DMS53 (cell line): ENCODE results near the gene SHPK.

Experiments used
- DNase-seq: peaks from one replicate; lab custom pipeline; 2025; lab: John Stamatoyannopoulos, UW

The SHPK gene

DNA sequence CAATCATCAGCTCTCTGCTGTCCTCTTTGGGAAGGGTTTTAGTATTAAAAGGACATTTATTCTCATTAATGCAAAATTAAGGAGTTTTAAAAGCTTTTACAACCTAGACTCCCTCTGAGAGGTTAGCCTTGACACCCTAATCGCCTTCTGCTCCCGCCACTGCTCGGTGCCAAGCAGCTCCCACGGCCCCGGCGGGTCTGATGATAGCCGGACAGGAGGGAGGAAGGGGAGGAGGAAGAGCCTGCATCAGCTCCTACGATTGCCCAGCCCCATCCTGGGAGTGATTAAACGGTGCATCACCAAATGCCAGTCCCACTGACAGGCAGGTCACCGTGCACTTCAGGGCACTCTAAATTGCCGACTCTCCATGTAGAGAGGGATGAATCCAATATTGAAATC is 8.3 kb downstream of the SHPK start:
- DNase-seq, result no peak

- no peak for DNase-seq
Measured at GRCh38 chr17:3626831-3627768, 8.9 kb downstream of the SHPK start.

DNA sequence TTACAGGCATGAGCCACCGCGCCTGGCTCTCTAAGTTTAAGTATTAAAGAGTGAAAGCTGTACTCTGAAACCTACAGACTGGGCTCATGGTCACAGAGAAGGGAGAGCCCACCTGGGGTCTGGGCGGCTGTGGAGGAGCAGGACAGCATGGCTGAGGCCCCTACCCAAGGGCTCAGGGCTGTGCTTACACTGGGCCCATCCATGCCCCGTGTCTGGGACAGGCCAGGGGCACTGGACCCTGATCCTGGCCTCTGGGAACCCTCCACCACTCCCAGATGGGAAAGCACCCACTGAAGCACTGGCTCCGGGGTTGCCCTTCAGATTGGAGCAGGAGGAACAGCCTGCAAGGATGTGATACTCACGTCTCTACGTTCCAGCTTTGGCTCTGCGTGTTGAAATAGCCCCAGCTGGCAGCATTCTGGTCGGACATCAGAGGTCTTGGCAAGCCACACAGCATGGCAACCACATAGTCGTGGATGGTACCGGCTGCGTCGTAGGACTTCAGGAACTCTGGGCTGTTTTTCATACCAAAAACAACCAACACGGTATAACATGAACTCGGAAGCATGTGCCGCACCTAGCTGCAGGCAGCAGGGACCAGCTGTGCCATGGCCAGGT is 13.0 kb downstream of the SHPK start:
- DNase-seq, result no peak

GRCh38 chr17:3621146-3621720 is 14.8 kb downstream of the SHPK start:
- no peak for DNase-seq

DNA sequence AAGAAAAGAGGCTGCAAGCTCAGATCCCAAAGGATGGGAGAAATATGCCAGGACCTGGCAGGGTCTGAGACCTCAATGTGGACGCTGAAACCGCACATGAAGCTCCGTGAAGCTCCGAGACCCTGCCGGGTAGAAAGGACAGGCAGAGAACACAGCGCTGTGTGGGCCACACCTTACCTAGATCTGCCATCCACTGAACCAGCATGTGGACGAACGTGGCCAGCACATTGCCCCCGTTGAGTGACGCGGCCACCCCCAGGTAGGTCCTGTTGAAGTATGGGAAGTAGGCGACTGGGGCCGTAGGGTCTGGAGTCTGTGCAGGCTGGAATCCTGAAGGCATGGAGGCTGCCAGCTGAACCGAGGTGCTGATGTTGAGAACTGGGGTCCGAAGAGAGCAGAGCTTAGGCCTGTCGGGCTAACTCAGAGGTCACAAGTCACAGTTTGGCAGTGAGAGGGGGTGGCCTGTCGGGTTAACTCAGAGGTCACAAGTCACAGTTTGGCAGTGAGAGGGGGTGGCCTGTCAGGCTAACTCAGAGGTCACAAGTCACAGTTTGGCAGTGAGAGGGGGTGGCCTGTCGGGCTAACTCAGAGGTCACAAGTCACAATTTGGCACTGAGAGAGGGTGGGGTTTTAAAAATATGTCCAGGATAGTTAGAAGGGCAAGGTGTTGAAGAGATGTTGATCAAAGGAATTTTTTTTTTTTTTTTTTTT is 20.7 kb downstream of the SHPK start:
- DNase-seq, result no peak

DNA sequence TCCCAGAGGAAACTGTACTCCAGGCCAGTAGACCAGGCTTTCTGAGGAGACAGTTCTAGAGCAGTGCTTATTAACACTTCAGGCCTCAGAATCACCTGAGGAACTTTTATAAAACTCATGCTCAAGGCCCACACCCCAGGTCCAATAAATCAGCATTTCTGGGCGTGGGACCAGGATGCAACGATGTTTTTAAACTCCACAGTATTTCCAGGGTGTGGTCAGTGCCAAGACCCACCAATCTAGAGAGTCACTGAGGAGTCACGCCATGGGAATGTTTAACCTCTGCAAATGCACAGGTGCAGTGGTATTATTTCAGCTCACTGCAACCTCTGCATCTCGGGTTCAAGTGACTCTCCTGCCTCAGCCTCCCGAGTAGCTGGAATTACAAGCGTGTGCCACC is 22.9 kb downstream of the SHPK start:
- DNase-seq, result no peak

GRCh38 chr17:3610523-3610922 is 25.5 kb downstream of the SHPK start:
- no peak for DNase-seq

DNA sequence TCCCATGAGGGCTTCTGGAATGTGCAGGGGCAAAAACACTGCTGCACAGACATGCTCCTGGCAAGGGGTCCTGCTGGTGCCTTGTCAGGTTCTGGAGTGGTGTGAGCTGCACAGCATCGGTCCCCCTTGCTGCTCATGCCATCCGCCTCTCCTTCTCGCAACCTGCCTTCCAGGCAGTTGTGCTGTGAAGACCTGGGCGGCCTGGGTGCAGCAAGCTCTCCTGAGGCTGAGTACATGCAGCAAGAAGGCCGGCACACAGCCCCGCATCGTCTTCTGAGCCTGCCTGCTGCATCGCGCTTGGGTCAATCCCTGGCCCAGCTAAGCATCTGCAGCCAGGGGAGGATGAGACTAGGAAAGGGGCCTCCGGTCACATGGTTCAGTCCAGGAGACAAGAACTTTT is 26.4 kb downstream of the SHPK start:
- no peak for DNase-seq

GRCh38 chr17:3603870-3604259 is 32.2 kb downstream of the SHPK start:
- no peak for DNase-seq

DNA sequence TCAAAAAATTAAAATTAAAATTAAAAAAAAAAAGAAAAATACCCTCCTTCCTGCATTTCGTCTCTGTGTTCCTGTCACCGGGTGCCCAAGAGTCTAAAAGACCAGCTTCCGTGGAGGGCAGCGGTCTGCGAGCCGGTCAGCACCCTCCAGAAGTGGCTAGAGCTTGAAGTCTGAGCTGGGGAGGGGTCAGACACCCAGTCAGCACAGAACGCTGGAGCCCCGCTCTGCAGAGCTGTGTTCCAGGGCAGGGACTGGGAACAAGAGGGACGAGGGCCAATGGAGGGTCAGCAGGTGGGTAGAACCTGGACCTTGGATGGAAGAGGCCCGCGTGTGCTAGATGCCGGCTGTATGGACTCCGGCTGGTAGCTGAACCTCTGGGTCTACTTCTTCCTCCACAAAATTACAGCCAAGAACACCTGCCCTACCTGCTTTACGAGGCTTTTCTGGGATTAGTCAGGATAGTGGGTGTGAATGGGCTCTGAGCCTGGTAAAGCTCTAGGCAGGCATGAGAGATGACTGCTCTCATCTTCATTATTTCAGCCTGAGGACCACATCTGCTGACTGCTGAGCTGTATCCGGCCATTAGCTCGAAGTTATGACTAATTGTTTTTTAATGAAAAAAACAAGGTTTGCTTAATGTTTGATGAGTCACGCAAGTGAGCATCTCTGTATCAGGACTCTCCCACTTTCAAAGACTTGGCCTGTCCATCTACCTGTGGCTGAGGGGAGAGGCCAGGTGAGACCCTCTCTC is 32.8 kb downstream of the SHPK start:
- peak; percentile 21 for DNase-seq

DNA sequence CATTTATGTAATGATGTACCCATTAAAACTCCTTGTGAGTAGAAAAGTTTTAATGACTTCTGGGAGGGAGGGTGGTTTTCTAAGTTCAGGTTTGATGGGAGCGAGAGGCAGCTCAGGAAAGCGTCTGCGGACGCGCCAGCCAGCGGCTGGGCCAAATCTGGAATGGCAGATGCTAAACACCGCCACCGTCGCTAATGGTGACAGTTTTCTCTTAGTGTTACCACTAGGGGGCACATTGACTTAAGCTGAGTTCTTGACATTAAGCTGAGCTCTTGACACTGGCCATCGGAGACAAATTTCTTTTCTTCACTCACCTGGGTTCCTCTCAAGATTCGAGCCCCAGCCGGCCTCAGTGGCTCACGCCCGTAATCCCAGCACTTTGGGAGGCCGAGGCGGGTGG is 33.6 kb downstream of the SHPK start:
- peak; percentile 49 for DNase-seq

GRCh38 chr17:3600529-3601205 is 35.4 kb downstream of the SHPK start:
- DNase-seq, result no peak

GRCh38 chr17:3598078-3598477 is 38.0 kb downstream of the SHPK start:
- DNase-seq, result no peak

- no peak for DNase-seq
Measured at GRCh38 chr17:3596804-3597464, 39.1 kb downstream of the SHPK start.

DNA sequence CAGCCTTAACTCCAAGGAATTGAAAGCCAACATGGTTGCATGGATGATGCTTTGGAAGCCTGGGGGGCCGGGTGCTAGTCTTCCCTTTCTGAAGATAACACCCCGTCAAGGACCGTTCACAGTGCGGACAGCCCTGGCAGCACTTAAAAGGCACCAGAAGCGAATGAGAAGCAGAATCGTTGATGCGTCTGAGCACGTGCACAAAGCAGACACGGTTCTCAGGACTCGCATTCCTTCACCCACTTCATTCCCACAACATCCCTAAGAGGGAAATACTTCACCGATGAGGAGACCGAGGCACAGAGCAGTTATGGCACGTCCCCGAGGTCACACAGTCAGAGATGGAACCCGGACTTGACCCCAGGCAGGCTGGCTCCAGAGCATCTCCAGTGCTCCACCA is 41.1 kb downstream of the SHPK start:
- no peak for DNase-seq

DNA sequence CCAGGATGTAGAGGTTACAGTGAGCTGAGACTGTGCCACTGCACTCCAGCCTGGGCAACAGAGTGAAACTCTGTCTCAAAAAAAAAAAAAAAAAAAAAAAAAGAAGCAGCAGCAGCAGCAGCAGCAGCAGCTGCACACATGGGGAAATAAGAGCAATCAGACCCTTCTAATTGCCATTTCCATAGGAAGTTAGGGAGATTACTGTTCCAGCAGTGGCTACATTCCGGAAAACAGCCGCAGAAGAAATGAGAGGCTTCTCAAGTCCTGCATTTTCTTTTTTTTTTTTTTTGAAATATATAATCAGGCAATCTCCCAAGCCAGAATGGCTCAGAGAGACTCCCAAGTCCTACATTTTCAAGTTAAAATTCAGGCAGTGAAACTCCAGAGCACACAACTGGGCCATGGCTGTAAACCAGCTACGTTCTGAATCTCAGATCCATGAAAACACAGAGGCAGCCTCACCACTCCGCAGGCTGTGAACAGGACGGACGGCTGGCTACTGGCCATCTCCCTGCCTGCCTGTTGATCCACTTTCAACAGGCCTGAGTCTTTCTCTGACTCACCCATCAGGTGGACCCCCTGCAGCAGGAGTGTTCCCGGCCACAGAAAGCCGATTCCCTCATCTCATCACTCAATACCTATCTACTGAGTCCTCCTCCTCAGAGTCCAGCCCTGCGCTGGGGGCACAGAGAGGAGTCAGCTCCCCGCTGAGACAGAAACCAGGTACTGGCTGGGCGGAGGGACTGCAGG is 41.8 kb downstream of the SHPK start:
- DNase-seq, result no peak

- no peak for DNase-seq
Measured at GRCh38 chr17:3593384-3593783, 42.7 kb downstream of the SHPK start.

GRCh38 chr17:3592216-3592860 is 43.7 kb downstream of the SHPK start:
- no peak for DNase-seq

DNA sequence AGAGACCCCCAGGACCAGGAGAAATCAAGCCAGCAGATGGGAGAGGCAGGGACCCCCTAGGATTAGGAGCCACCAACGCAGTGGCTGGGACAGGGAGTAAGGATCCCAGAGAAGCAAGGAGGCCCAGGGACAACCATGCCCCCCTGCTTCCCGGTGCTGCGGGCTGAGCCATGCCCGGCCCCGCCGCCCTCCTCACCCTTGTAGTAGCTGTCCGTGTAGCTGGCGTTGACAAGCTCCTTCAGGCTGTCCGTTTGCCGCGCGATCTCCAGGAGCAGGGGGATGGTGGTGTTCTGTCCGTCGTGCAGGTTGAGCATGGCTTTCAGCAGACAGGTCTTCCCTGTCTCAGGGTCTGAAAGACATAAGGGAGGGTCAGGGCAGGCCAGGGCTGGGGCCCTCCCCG is 45.3 kb downstream of the SHPK start:
- no peak for DNase-seq
